SK-N-SH (cell line): ENCODE results near the gene LFNG. TPM values are rescaled to one million over a fixed set of nuclear protein-coding genes. Genes with fewer than 3 reads are reported as not detected.
A peak's percentile ranks its signal among the peaks of the same experiment; 100 is the strongest.

Experiments
- CTCF ChIA-PET: fragments of 300-600, 350-600 bp; formaldehyde crosslinking; extraction: SDS; loops from one replicate; lab custom pipeline; 2021; lab: Yijun Ruan, JAX
- POLR2A ChIA-PET: fragments of 350-600 bp; sonication (Branson Sonifier 250); formaldehyde crosslinking; extraction: SDS; loops from one replicate; lab custom pipeline; 2020; ENCODE audit warnings: antibody characterized with exemption, inconsistent platforms; lab: Yijun Ruan, JAX
- DNase-seq: peaks from one replicate; pipeline ENCODE4 v3.0.0; 2012
- H2AFZ ChIP-seq: fragments of 200-600 bp; sonication (generic); 2 replicates; pipeline ENCODE4 v1.8.1; 2016; ENCODE audit warnings: antibody characterized with exemption, mild to moderate bottlenecking, low read depth
- H3F3A ChIP-seq: fragments of 200-600 bp; sonication (generic); replicated peaks from 2 replicates; pipeline ENCODE3; 2016; ENCODE audit warnings: antibody characterized with exemption, mild to moderate bottlenecking; ENCODE audit not compliant: insufficient read depth
- H3K27ac ChIP-seq, 2 experiments: fragments of 200-500 bp in 1 of 2; fragments of 200-600 bp in 1 of 2; sonication (Bioruptor generic) in 1 of 2; sonication (generic), shearing (Covaris generic) in 1 of 2; 2 replicates each; pipeline versions ENCODE4 v1.5.1 to v1.6.1; 2014 to 2016; ENCODE audit warnings: low read depth in 2 of 2, inconsistent platforms in 1 of 2, low read length in 1 of 2, mild to moderate bottlenecking in 1 of 2, mixed read lengths in 1 of 2
- H3K27me3 ChIP-seq: fragments of 200-600 bp; sonication (generic), shearing (Covaris generic); 2 replicates; pipeline ENCODE4 v1.6.1; 2016; ENCODE audit warnings: mixed run types; ENCODE audit not compliant: insufficient read depth
- H3K36me3 ChIP-seq, 2 experiments: fragments of 200-500 bp in 1 of 2; fragments of 200-600 bp in 1 of 2; sonication (Bioruptor generic) in 1 of 2; sonication (generic) in 1 of 2; replicated peaks in 1 of 2; 2 replicates each; pipeline versions ENCODE3 to v1.5.1; 2014 to 2016; ENCODE audit warnings: low read length in 1 of 2, mild to moderate bottlenecking in 1 of 2; ENCODE audit not compliant: insufficient read depth in 2 of 2, control insufficient read depth in 1 of 2
- H3K4me1 ChIP-seq, 2 experiments: fragments of 200-500 bp in 1 of 2; fragments of 200-600 bp in 1 of 2; sonication (Bioruptor generic) in 1 of 2; sonication (generic), shearing (Covaris generic) in 1 of 2; 2 replicates each; pipeline versions ENCODE4 v1.5.1 to v1.6.1; 2014 to 2016; ENCODE audit warnings: low read depth in 1 of 2, low read length in 1 of 2, mixed run types in 1 of 2; ENCODE audit not compliant: insufficient read depth in 2 of 2, control insufficient read depth in 1 of 2
- H3K4me2 ChIP-seq: fragments of 200-600 bp; sonication (generic), shearing (Covaris generic); 2 replicates; pipeline ENCODE4 v1.6.1; 2017; ENCODE audit warnings: mixed run types
- H3K4me3 ChIP-seq, 2 experiments: fragments of 200-500 bp in 1 of 2; fragments of 200-600 bp in 1 of 2; sonication (Bioruptor generic) in 1 of 2; sonication (generic), shearing (Covaris generic) in 1 of 2; 2 replicates each; pipeline versions ENCODE4 v1.5.1 to v1.8.1; 2014 to 2016; ENCODE audit warnings: low read depth in 2 of 2, inconsistent platforms in 1 of 2, low read length in 1 of 2, mild to moderate bottlenecking in 1 of 2, mixed read lengths in 1 of 2, moderate library complexity in 1 of 2
- H3K79me2 ChIP-seq: fragments of 200-600 bp; sonication (generic); 2 replicates; pipeline ENCODE4 v1.8.1; 2017; ENCODE audit warnings: mild to moderate bottlenecking; ENCODE audit not compliant: insufficient read depth
- H3K9ac ChIP-seq: fragments of 200-600 bp; sonication (generic); 2 replicates; pipeline ENCODE4 v1.6.1; 2017; ENCODE audit warnings: mixed run types
- H3K9me2 ChIP-seq: fragments of 200-600 bp; sonication (generic); 2 replicates; pipeline ENCODE4 v1.6.1; 2017; ENCODE audit warnings: mixed run types
- H3K9me3 ChIP-seq: fragments of 200-600 bp; sonication (generic); 2 replicates; pipeline ENCODE4 v1.6.1; 2017; ENCODE audit warnings: mixed run types, mild to moderate bottlenecking, moderate library complexity
- H4K20me1 ChIP-seq: fragments of 200-600 bp; sonication (generic); 2 replicates; pipeline ENCODE4 v1.6.1; 2017; ENCODE audit warnings: mild to moderate bottlenecking, mixed run types; ENCODE audit not compliant: insufficient read depth
- ELF1 ChIP-seq: IDR thresholded peaks from 2 replicates; pipeline ENCODE4 v1.4.0; 2012
- FOSL2 ChIP-seq: IDR thresholded peaks from 2 replicates; pipeline ENCODE4 v1.4.0; 2012; ENCODE audit warnings: low read depth, mild to moderate bottlenecking, moderate library complexity, borderline replicate concordance
- FOXJ3 ChIP-seq: sonication (generic); formaldehyde crosslinking; IDR thresholded peaks from 2 replicates; pipeline ENCODE4 v1.5.1; 2020; ENCODE audit warnings: mild to moderate bottlenecking, missing genetic modification reagents
- GABPA ChIP-seq: IDR thresholded peaks from 2 replicates; pipeline ENCODE4 v1.4.0; 2012; ENCODE audit warnings: low read depth, mild to moderate bottlenecking
- GATA2 ChIP-seq: sonication (generic); formaldehyde crosslinking; IDR thresholded peaks from 2 replicates; pipeline ENCODE4 v1.5.0; 2020; ENCODE audit warnings: mild to moderate bottlenecking, missing genetic modification reagents
- JUND ChIP-seq: IDR thresholded peaks from 2 replicates; pipeline ENCODE4 v1.4.0; 2012
- MXI1 ChIP-seq: IDR thresholded peaks from 2 replicates; pipeline ENCODE4 v1.6.1; 2012; ENCODE audit warnings: mild to moderate bottlenecking, low read depth, low read length, improper control_type of control experiment
- NFIC ChIP-seq: IDR thresholded peaks from 2 replicates; pipeline ENCODE4 v1.4.0; 2012; ENCODE audit warnings: borderline replicate concordance
- NRF1 ChIP-seq: IDR thresholded peaks from 2 replicates; pipeline ENCODE4 v1.6.1; 2012; ENCODE audit warnings: low read depth, mild to moderate bottlenecking, low read length
- POLR2AphosphoS5 ChIP-seq: IDR thresholded peaks from 2 replicates; pipeline ENCODE4 v1.6.1; 2012; ENCODE audit warnings: low read depth, low read length
- RCOR1 ChIP-seq: fragments of 150-350 bp; IDR thresholded peaks from 2 replicates; pipeline ENCODE4 v1.6.1; 2017; ENCODE audit warnings: antibody characterized with exemption, low read length
- RXRA ChIP-seq: IDR thresholded peaks from 2 replicates; pipeline ENCODE4 v1.4.0; 2012; ENCODE audit warnings: low read depth, mild to moderate bottlenecking, borderline replicate concordance
- SIN3A ChIP-seq: IDR thresholded peaks from 2 replicates; pipeline ENCODE4 v1.6.1; 2012; ENCODE audit warnings: low read depth, mild to moderate bottlenecking, low read length, moderate library complexity, borderline replicate concordance
- TEAD4 ChIP-seq: IDR thresholded peaks from 2 replicates; pipeline ENCODE4 v1.4.0; 2012; ENCODE audit warnings: mild to moderate bottlenecking, borderline replicate concordance; ENCODE audit not compliant: insufficient read depth
- YY1 ChIP-seq: IDR thresholded peaks from 2 replicates; pipeline ENCODE4 v1.4.0; 2012; ENCODE audit warnings: low read depth, mild to moderate bottlenecking
- WGBS: methylation state at CpG from one replicate; pipeline ENCODE4 v1.1.6; 2017; ENCODE audit warnings: low lambda C conversion rate; 5-methylcytosine and 5-hydroxymethylcytosine counted together
- polyA plus RNA-seq, 3 experiments: library from polyadenylated mRNA; depleted of rRNA; stranded (reverse); fragments of >200 nt; gene quantifications; 2 replicates each; pipeline ENCODE4 v1.2.3, GENCODE V29; 2012
- TF ChIP-seq, protein P1 (sequence below): fragments of 200-600 bp; sonication (generic); IDR thresholded peaks from 2 replicates; pipeline ENCODE4 v1.6.1; 2017; ENCODE audit warnings: antibody characterized with exemption, mild to moderate bottlenecking, moderate library complexity
- TF ChIP-seq, protein P2 (sequence below): fragments of 150-350 bp; IDR thresholded peaks from 2 replicates; pipeline ENCODE4 v1.6.1; 2016; ENCODE audit warnings: mild to moderate bottlenecking, low read depth, low read length
- TF ChIP-seq, protein P3 (sequence below): IDR thresholded peaks from 2 replicates; pipeline ENCODE4 v1.4.0; 2012; ENCODE audit warnings: low read depth
- TF ChIP-seq, protein P4 (sequence below): IDR thresholded peaks from 2 replicates; pipeline ENCODE4; 2012

Gene LFNG
- polyA plus RNA-seq, 1 of the 3 experiments (the other 2 are of a cell fraction) = 9.4 TPM

DNA sequence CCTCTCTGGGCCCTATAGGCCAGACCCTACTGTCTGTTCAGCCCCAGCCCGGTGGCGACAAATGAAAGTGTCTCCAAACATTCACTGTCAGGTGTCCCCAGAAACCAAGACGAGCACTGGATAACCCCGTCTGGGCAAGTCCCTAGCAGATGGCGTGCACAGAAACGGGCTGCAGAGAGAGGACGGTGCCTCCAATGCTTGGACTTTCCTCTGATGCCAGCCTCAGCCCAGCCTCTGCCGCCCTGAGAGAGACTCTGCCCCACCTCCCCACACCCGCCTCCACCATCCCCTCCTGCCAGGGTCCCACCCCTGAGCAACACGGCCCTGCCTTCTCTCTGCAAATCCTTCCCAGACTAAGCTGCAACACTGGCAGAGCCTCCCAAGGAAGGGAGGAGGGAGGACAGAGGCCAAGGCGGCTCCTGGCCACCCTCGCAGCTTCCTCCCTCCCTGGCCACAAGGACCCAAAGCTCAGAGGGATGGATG, 7.4 kb upstream of the LFNG start (continued):
- TF ChIP-seq, protein P1, sequence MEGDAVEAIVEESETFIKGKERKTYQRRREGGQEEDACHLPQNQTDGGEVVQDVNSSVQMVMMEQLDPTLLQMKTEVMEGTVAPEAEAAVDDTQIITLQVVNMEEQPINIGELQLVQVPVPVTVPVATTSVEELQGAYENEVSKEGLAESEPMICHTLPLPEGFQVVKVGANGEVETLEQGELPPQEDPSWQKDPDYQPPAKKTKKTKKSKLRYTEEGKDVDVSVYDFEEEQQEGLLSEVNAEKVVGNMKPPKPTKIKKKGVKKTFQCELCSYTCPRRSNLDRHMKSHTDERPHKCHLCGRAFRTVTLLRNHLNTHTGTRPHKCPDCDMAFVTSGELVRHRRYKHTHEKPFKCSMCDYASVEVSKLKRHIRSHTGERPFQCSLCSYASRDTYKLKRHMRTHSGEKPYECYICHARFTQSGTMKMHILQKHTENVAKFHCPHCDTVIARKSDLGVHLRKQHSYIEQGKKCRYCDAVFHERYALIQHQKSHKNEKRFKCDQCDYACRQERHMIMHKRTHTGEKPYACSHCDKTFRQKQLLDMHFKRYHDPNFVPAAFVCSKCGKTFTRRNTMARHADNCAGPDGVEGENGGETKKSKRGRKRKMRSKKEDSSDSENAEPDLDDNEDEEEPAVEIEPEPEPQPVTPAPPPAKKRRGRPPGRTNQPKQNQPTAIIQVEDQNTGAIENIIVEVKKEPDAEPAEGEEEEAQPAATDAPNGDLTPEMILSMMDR = no peak

DNA sequence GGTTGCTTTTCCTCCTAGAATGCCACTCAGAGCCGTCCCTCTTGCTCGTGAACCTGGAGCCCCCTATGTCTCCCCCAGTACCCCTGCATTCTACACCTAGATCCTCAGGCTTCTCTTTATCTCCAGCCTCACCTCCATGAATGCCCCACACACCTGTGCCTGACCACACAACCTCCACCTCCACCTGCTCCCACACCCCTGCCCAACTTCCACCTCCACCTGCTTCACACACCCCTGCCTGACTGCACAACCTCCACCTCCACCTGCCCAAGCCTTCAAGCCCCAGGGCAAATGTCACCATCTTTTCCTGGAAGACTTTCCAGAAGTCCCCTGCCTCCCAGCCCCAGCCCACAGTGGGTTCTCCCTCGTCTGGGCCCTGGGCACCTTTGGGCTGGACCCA, 6.9 kb upstream of the LFNG start:
- Histone ChIP-seq H3K27ac (peak overlapping the region in 1 of 2 experiments; percentile 98; a peak in 2 of 4 replicates), H3K4me2 (no peak overlapping the region), H4K20me1 (no peaks in the 10 kb centered on the region), H3K9me2 (no peaks in the 10 kb centered on the region), H3F3A (peaks cover 9% of the 10 kb centered on the region), H3K27me3 (no peaks in the 10 kb centered on the region), H3K9ac (no peak overlapping the region), H3K79me2 (no peaks in the 10 kb centered on the region), H3K9me3 (no peaks in the 10 kb centered on the region), H3K36me3 (no peaks in the 10 kb centered on the region), H3K4me3 (no peak overlapping the region), H3K4me1 (peaks cover 23 to 85% of the 10 kb centered on the region in 2 experiments; a peak in 3 of 4 replicates), H2AFZ (no peak overlapping the region)
- no peak for DNase-seq
- WGBS = 90% methylated on average over 3 of the region's 3 CpGs
- no peak for TF ChIP-seq NRF1
- no peak for TF ChIP-seq YY1
- TF ChIP-seq MXI1 = no peak
- TF ChIP-seq, protein P2, sequence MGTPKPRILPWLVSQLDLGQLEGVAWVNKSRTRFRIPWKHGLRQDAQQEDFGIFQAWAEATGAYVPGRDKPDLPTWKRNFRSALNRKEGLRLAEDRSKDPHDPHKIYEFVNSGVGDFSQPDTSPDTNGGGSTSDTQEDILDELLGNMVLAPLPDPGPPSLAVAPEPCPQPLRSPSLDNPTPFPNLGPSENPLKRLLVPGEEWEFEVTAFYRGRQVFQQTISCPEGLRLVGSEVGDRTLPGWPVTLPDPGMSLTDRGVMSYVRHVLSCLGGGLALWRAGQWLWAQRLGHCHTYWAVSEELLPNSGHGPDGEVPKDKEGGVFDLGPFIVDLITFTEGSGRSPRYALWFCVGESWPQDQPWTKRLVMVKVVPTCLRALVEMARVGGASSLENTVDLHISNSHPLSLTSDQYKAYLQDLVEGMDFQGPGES = no peak
- TF ChIP-seq JUND = no peak
- TF ChIP-seq NFIC = no peak
- no peak for TF ChIP-seq GABPA
- no peak for TF ChIP-seq SIN3A
- TF ChIP-seq RXRA = no peak
- TF ChIP-seq RCOR1 = no peak
- TF ChIP-seq, protein P3, sequence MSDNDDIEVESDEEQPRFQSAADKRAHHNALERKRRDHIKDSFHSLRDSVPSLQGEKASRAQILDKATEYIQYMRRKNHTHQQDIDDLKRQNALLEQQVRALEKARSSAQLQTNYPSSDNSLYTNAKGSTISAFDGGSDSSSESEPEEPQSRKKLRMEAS = no peak
- TF ChIP-seq FOXJ3 = no peak
- TF ChIP-seq, protein P4, sequence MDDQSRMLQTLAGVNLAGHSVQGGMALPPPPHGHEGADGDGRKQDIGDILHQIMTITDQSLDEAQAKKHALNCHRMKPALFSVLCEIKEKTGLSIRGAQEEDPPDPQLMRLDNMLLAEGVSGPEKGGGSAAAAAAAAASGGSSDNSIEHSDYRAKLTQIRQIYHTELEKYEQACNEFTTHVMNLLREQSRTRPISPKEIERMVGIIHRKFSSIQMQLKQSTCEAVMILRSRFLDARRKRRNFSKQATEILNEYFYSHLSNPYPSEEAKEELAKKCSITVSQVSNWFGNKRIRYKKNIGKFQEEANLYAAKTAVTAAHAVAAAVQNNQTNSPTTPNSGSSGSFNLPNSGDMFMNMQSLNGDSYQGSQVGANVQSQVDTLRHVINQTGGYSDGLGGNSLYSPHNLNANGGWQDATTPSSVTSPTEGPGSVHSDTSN = no peak
- no peak for TF ChIP-seq TEAD4
- TF ChIP-seq POLR2AphosphoS5 = no peak
- TF ChIP-seq GATA2 (CRISPR knock-in tag) = no peak
- no peak for TF ChIP-seq FOSL2
- no peak for TF ChIP-seq ELF1
- ChIA-PET POLR2A (no interaction called here), CTCF (no interaction called here)
